ENCODE results near the gene CD1B.

CD1B gene

GRCh38 chr1:158362482-158362881 lies 31.2 kb upstream of the CD1B start:
- no peak for DNase-seq
- Histone ChIP-seq H3K27ac (no peak overlapping the region), H3K36me3 (no peaks in the 10 kb centered on the region)

GRCh38 chr1:158357441-158357840 lies 26.1 kb upstream of the CD1B start:
- H3K4me3 ChIP-seq (ENCODE audit: low read depth, low read length) = no peak overlapping the region
- no peaks in the 10 kb centered on the region for H3K36me3 ChIP-seq
- TF ChIP-seq CTCF (IDR thresholded peaks at IDR 0.05; ENCODE audit: low read depth, low read length) = no peak
- H3K27ac ChIP-seq = no peak overlapping the region
- no peaks in the 10 kb centered on the region for H3K9me3 ChIP-seq (ENCODE audit: severe bottlenecking)
- DNase-seq = no peak
- peaks cover 78% of the 10 kb centered on the region for H3K27me3 ChIP-seq (ENCODE audit: insufficient read depth, low read depth, severe bottlenecking)

More at GRCh38 chr1:158362482-158362881, 31.2 kb upstream of the CD1B start:
- H3K9me3 ChIP-seq (ENCODE audit: severe bottlenecking) = no peaks in the 10 kb centered on the region
- H3K4me3 ChIP-seq (ENCODE audit: low read depth, low read length) = no peak overlapping the region
- TF ChIP-seq CTCF (IDR thresholded peaks at IDR 0.05; ENCODE audit: low read depth, low read length) = no peak
- H3K27me3 ChIP-seq (ENCODE audit: insufficient read depth, low read depth, severe bottlenecking) = peaks cover 59% of the 10 kb centered on the region

- no peak for TF ChIP-seq CTCF (IDR thresholded peaks at IDR 0.05; ENCODE audit: low read depth, low read length)
- Histone ChIP-seq H3K9me3 (ENCODE audit: severe bottlenecking) (no peaks in the 10 kb centered on the region), H3K27ac (no peak overlapping the region), H3K36me3 (no peaks in the 10 kb centered on the region), H3K27me3 (ENCODE audit: insufficient read depth, low read depth, severe bottlenecking) (peaks cover 76% of the 10 kb centered on the region), H3K4me3 (ENCODE audit: low read depth, low read length) (no peak overlapping the region)
- no peak for DNase-seq
These were observed 25.3 kb upstream of the CD1B start for GRCh38 chr1:158356616-158357015.

- no peak for DNase-seq
- peaks cover 3% of the 10 kb centered on the region for H3K9me3 ChIP-seq (ENCODE audit: severe bottlenecking)
- H3K4me3 ChIP-seq (ENCODE audit: low read depth, low read length) = no peak overlapping the region
- peaks cover 84% of the 10 kb centered on the region for H3K27me3 ChIP-seq (ENCODE audit: insufficient read depth, low read depth, severe bottlenecking)
- no peak overlapping the region for H3K27ac ChIP-seq
- no peak for TF ChIP-seq CTCF (IDR thresholded peaks at IDR 0.05; ENCODE audit: low read depth, low read length)
- no peaks in the 10 kb centered on the region for H3K36me3 ChIP-seq
These were observed 24.5 kb upstream of the CD1B start for GRCh38 chr1:158355773-158356285.

GRCh38 chr1:158354255-158354654 lies 22.9 kb upstream of the CD1B start:
- no peak for TF ChIP-seq CTCF (IDR thresholded peaks at IDR 0.05; ENCODE audit: low read depth, low read length)
- Histone ChIP-seq H3K27me3 (ENCODE audit: insufficient read depth, low read depth, severe bottlenecking) (peaks cover 86% of the 10 kb centered on the region), H3K9me3 (ENCODE audit: severe bottlenecking) (peaks cover 3% of the 10 kb centered on the region), H3K36me3 (no peaks in the 10 kb centered on the region), H3K27ac (no peak overlapping the region), H3K4me3 (ENCODE audit: low read depth, low read length) (no peak overlapping the region)
- no peak for DNase-seq

All from WERI-Rb-1 (cell line).